Measurements from ENCODE around the gene SCARB1. TPM values are rescaled to one million over a fixed set of nuclear protein-coding genes. Genes with fewer than 3 reads are reported as not detected.

Gene SCARB1
- total RNA-seq, 1 donor, result 11.3 TPM

DNA sequence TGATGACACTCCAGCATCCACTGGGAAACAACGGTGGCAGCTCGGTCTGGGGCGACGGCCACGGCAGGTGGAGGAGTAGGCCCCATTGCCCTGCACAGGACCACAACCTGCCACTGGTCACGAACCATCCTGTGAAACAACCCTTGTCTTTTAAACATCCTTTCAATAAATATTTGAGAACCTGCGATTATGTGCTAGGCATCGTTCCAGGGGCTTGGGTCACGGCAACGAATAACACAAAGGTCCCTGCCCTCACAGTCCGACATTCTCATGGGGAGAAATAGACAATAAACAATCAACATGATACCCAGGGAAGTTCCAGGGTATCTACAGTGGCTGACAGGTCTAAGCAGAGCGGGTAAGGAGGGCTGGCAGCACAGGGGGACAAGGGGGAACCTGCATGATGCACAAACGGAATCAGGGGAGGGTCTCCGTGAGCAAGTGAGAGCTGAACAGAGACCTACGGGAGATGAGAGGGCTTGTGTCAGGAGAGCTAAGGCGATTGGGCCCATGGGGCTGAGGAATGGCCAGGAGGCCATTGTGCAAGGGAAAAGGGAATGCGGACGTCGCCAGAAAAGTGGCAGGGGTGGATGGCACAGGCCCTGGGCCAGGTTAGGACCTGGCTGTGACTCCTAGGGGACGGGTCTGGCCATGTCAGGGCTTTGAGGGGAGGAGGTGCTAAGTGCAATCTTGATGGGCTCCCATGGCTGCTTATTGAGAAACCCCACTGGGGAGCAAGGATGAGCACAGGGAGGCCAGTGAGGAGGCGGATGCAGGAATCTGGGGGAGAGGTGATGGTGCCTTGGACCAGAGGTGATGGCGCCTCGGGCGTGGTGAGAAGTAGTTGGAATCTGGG is 9.7 kb downstream of the SCARB1 start:
- H3K4me3 ChIP-seq (ENCODE audit: low read depth, low read length), result no peak overlapping the region
- TF ChIP-seq CTCF (IDR thresholded peaks at IDR 0.05; ENCODE audit: insufficient read depth, low read length), result no peak
- no peak for DNase-seq (ENCODE audit: low read depth)

GRCh38 chr12:124852911-124853427 is 10.7 kb downstream of the SCARB1 start:
- no peak for TF ChIP-seq CTCF (IDR thresholded peaks at IDR 0.05; ENCODE audit: insufficient read depth, low read length)
- DNase-seq (ENCODE audit: low read depth), result no peak
- no peak overlapping the region for H3K4me3 ChIP-seq (ENCODE audit: low read depth, low read length)

- peak; percentile 16 for DNase-seq (ENCODE audit: low read depth)
- no peak for TF ChIP-seq CTCF (IDR thresholded peaks at IDR 0.05; ENCODE audit: insufficient read depth, low read length)
- H3K4me3 ChIP-seq (ENCODE audit: low read depth, low read length), result no peak overlapping the region
These were observed 11.3 kb downstream of the SCARB1 start for GRCh38 chr12:124852329-124852831.

GRCh38 chr12:124851342-124851741 is 12.3 kb downstream of the SCARB1 start:
- H3K4me3 ChIP-seq (ENCODE audit: low read depth, low read length), result no peak overlapping the region
- TF ChIP-seq CTCF (IDR thresholded peaks at IDR 0.05; ENCODE audit: insufficient read depth, low read length), result no peak
- no peak for DNase-seq (ENCODE audit: low read depth)

- DNase-seq (ENCODE audit: low read depth), result no peak
These were observed 14.3 kb downstream of the SCARB1 start for GRCh38 chr12:124849382-124849781.

More at GRCh38 chr12:124849382-124849781, 14.3 kb downstream of the SCARB1 start:
- TF ChIP-seq CTCF (IDR thresholded peaks at IDR 0.05; ENCODE audit: insufficient read depth, low read length), result no peak
- H3K4me3 ChIP-seq (ENCODE audit: low read depth, low read length), result no peak overlapping the region
